ENCODE results near the gene HAUS5. TPM values are rescaled to one million over a fixed set of nuclear protein-coding genes. Genes with fewer than 3 reads are reported as not detected.

The HAUS5 gene
- polyA plus RNA-seq, 3 donors, result 24.0 to 30.8 (median 28.4) TPM

GRCh38 chr19:35656700-35657099 is 44.2 kb downstream of the HAUS5 start:
- DNase-seq (ENCODE audit: extremely low read depth in 1 of 11, low read depth in 9 of 11, low spot score in 4 of 11), result no peak

GRCh38 chr19:35657904-35658700 is 45.6 kb downstream of the HAUS5 start:
- no peak for DNase-seq (ENCODE audit: extremely low read depth in 1 of 11, low read depth in 9 of 11, low spot score in 4 of 11)

- DNase-seq (ENCODE audit: extremely low read depth in 1 of 11, low read depth in 9 of 11, low spot score in 4 of 11), result no peak
Measured at GRCh38 chr19:35661995-35662340, 49.4 kb downstream of the HAUS5 start.

GRCh38 chr19:35663981-35664380 is 51.4 kb downstream of the HAUS5 start:
- no peak for DNase-seq (ENCODE audit: extremely low read depth in 1 of 11, low read depth in 9 of 11, low spot score in 4 of 11)

GRCh38 chr19:35665157-35665556 is 52.6 kb downstream of the HAUS5 start:
- no peak for DNase-seq (ENCODE audit: extremely low read depth in 1 of 11, low read depth in 9 of 11, low spot score in 4 of 11)

- no peak for DNase-seq (ENCODE audit: extremely low read depth in 1 of 11, low read depth in 9 of 11, low spot score in 4 of 11)
Measured at GRCh38 chr19:35665604-35666003, 53.1 kb downstream of the HAUS5 start.

- no peak for DNase-seq (ENCODE audit: extremely low read depth in 1 of 11, low read depth in 9 of 11, low spot score in 4 of 11)
Measured at GRCh38 chr19:35666251-35666913, 53.8 kb downstream of the HAUS5 start, which contains the start of gene UPK1A. UPK1A (plus strand) TSS chr19:35666517; CDS start chr19:35666813, 296 bp downstream.

- no peak for DNase-seq (ENCODE audit: extremely low read depth in 1 of 11, low read depth in 9 of 11, low spot score in 4 of 11)
Measured at GRCh38 chr19:35669566-35669965, 57.0 kb downstream of the HAUS5 start.

GRCh38 chr19:35669974-35670373 is 57.4 kb downstream of the HAUS5 start:
- no peak for DNase-seq (ENCODE audit: extremely low read depth in 1 of 11, low read depth in 9 of 11, low spot score in 4 of 11)

- no peak for DNase-seq (ENCODE audit: extremely low read depth in 1 of 11, low read depth in 9 of 11, low spot score in 4 of 11)
Measured at GRCh38 chr19:35670686-35671085, 58.2 kb downstream of the HAUS5 start.

- DNase-seq (ENCODE audit: extremely low read depth in 1 of 11, low read depth in 9 of 11, low spot score in 4 of 11), result no peak
Measured at GRCh38 chr19:35671818-35672217, 59.3 kb downstream of the HAUS5 start.

GRCh38 chr19:35673121-35673804 is 60.7 kb downstream of the HAUS5 start:
- DNase-seq (ENCODE audit: extremely low read depth in 1 of 11, low read depth in 9 of 11, low spot score in 4 of 11), result no peak

Other genes with a start within 250 kb of the HAUS5 start
- gene GPR42, start 241.7 kb upstream of the HAUS5 start, polyA plus RNA-seq (ENCODE audit: insufficient read length in 3 of 3), result not detected
- gene FFAR2, start 164.5 kb upstream of the HAUS5 start, polyA plus RNA-seq (ENCODE audit: insufficient read length in 3 of 3), result under 1 TPM; 0.32 to 0.84 (median 0.55) TPM
- gene KRTDAP, start 122.3 kb upstream of the HAUS5 start, polyA plus RNA-seq (ENCODE audit: insufficient read length in 3 of 3), result 1 to 10 TPM in 2 of 3 donors, under 1 TPM in 1; 0.40 to 1.5 (median 1.1) TPM
- 100 to 1,000 TPM in 1 of 3 donors, 10 to 100 TPM in 2; 69.7 to 129 (median 73.6) TPM for gene DMKN, start 99.1 kb upstream of the HAUS5 start, polyA plus RNA-seq (ENCODE audit: insufficient read length in 3 of 3)
- under 1 TPM in 1 of 3 donors, not detected in 2; 0.09 TPM for gene SBSN, start 84.4 kb upstream of the HAUS5 start, polyA plus RNA-seq (ENCODE audit: insufficient read length in 3 of 3)
- gene GAPDHS, start 79.3 kb upstream of the HAUS5 start, polyA plus RNA-seq (ENCODE audit: insufficient read length in 3 of 3), result not detected
- 10 to 100 TPM; 81.4 to 99.2 (median 94.4) TPM for gene TMEM147, start 67.1 kb upstream of the HAUS5 start, polyA plus RNA-seq (ENCODE audit: insufficient read length in 3 of 3)
- gene ATP4A, start 49.1 kb upstream of the HAUS5 start, polyA plus RNA-seq (ENCODE audit: insufficient read length in 3 of 3), result under 1 TPM in 1 of 3 donors, not detected in 2; 0.11 TPM
- gene PMIS2, start 26.6 kb upstream of the HAUS5 start, polyA plus RNA-seq (ENCODE audit: insufficient read length in 3 of 3), result not detected
- gene RBM42, start 16.3 kb downstream of the HAUS5 start, polyA plus RNA-seq (ENCODE audit: insufficient read length in 3 of 3), result 10 to 100 TPM; 48.2 to 83.4 (median 69.0) TPM
- 1 to 10 TPM; 1.6 to 2.6 (median 2.0) TPM for gene ETV2, start 29.0 kb downstream of the HAUS5 start, polyA plus RNA-seq (ENCODE audit: insufficient read length in 3 of 3)
- 100 to 1,000 TPM; 284 to 381 (median 334) TPM for gene COX6B1, start 35.6 kb downstream of the HAUS5 start, polyA plus RNA-seq (ENCODE audit: insufficient read length in 3 of 3)
- gene UPK1A, start 53.8 kb downstream of the HAUS5 start, polyA plus RNA-seq (ENCODE audit: insufficient read length in 3 of 3), result 1 to 10 TPM; 5.1 to 7.6 (median 6.0) TPM
- under 1 TPM; 0.20 to 0.98 (median 0.40) TPM for gene ZBTB32, start 91.8 kb downstream of the HAUS5 start, polyA plus RNA-seq (ENCODE audit: insufficient read length in 3 of 3)
- 10 to 100 TPM; 31.2 to 39.1 (median 37.6) TPM for gene KMT2B, start 105.3 kb downstream of the HAUS5 start, polyA plus RNA-seq (ENCODE audit: insufficient read length in 3 of 3)
- gene IGFLR1, start 129.7 kb downstream of the HAUS5 start, polyA plus RNA-seq (ENCODE audit: insufficient read length in 3 of 3), result 1 to 10 TPM; 3.3 to 5.6 (median 5.1) TPM
- 10 to 100 TPM; 12.8 to 19.3 (median 19.0) TPM for gene U2AF1L4, start 132.7 kb downstream of the HAUS5 start, polyA plus RNA-seq (ENCODE audit: insufficient read length in 3 of 3)
- 10 to 100 TPM; 59.6 to 66.5 (median 65.4) TPM for gene PSENEN, start 132.9 kb downstream of the HAUS5 start, polyA plus RNA-seq (ENCODE audit: insufficient read length in 3 of 3)
- gene LIN37, start 135.8 kb downstream of the HAUS5 start, polyA plus RNA-seq (ENCODE audit: insufficient read length in 3 of 3), result 10 to 100 TPM; 12.5 to 12.9 (median 12.6) TPM
- 10 to 100 TPM; 18.4 to 27.8 (median 22.7) TPM for gene HSPB6, start 144.3 kb downstream of the HAUS5 start, polyA plus RNA-seq (ENCODE audit: insufficient read length in 3 of 3)
- gene PROSER3, start 145.4 kb downstream of the HAUS5 start, polyA plus RNA-seq (ENCODE audit: insufficient read length in 3 of 3), result 10 to 100 TPM; 14.5 to 23.7 (median 16.3) TPM
- gene ARHGAP33, start 162.8 kb downstream of the HAUS5 start, polyA plus RNA-seq (ENCODE audit: insufficient read length in 3 of 3), result 10 to 100 TPM; 17.7 to 45.7 (median 33.6) TPM
- gene PRODH2, start 200.1 kb downstream of the HAUS5 start, polyA plus RNA-seq (ENCODE audit: insufficient read length in 3 of 3), result 10 to 100 TPM; 28.7 to 50.1 (median 42.4) TPM
- gene NPHS1, start 239.8 kb downstream of the HAUS5 start, polyA plus RNA-seq (ENCODE audit: insufficient read length in 3 of 3), result 100 to 1,000 TPM; 138 to 184 (median 158) TPM
- gene KIRREL2, start 244.2 kb downstream of the HAUS5 start, polyA plus RNA-seq (ENCODE audit: insufficient read length in 3 of 3), result 10 to 100 TPM in 1 of 3 donors, 1 to 10 TPM in 2; 9.5 to 12.0 (median 9.6) TPM